ENCODE measurements around the gene SARDH. TPM values are rescaled to one million over a fixed set of nuclear protein-coding genes. Genes with fewer than 3 reads are reported as not detected.

Gene SARDH
- polyA plus RNA-seq, 3 donors, result not detected

- TF ChIP-seq CTCF (IDR thresholded peaks at IDR 0.05), result no peak
- H3K36me3 ChIP-seq (replicated peaks in 1 of 2; ENCODE audit: control insufficient read depth in 1 of 2, insufficient read depth in 2 of 2, low read length in 2 of 2), result peaks cover 51 to 97% of the 10 kb centered on the region in 2 donors
- no peak overlapping the region for H3K9ac ChIP-seq (ENCODE audit: insufficient read depth, low read length, poor library complexity, severe bottlenecking)
- peaks cover 11 to 23% of the 10 kb centered on the region in 2 donors for H3K9me3 ChIP-seq (replicated peaks in 1 of 2; ENCODE audit: control insufficient read depth in 1 of 2, insufficient read depth in 1 of 2, low read length in 2 of 2)
- no peak overlapping the region for H3K27ac ChIP-seq (ENCODE audit: low read depth in 1 of 2, low read length in 2 of 2)
- H3K4me2 ChIP-seq (replicated peaks; ENCODE audit: extremely low read depth, low read length, poor library complexity, severe bottlenecking), result no peak overlapping the region
- WGBS (ENCODE audit: insufficient coverage), result 92% methylated on average over 10 of the region's 15 CpGs
- H3K4me3 Mint-ChIP-seq, result no peak overlapping the region
- intact Hi-C loops (cut with micrococcal nuclease), result no loop called here
- no peaks in the 10 kb centered on the region for H3K27me3 ChIP-seq (ENCODE audit: control insufficient read depth in 2 of 2, insufficient read depth in 2 of 2, low read length in 2 of 2)
- H3K4me3 ChIP-seq (replicated peaks in 1 of 3; ENCODE audit: low read depth in 2 of 3, low read length in 3 of 3), result no peak overlapping the region
- H3K9me3 Mint-ChIP-seq, result peaks cover 17 to 24% (median 22%) of the 10 kb centered on the region in 7 donors
- peaks cover 72 to 86% of the 10 kb centered on the region in 2 donors for H3K36me3 Mint-ChIP-seq
- no peaks in the 10 kb centered on the region for H3K79me2 ChIP-seq (ENCODE audit: insufficient read depth, low read length)
- H3K27ac Mint-ChIP-seq, result no peak overlapping the region
- H3K4me1 ChIP-seq (ENCODE audit: control insufficient read depth in 1 of 2, insufficient read depth in 2 of 2, low read length in 2 of 2), result no peaks in the 10 kb centered on the region
- peaks cover 0 to 5% (median 1%) of the 10 kb centered on the region in 3 donors for H3K27me3 Mint-ChIP-seq (ENCODE audit: low read depth in 3 of 3)
- peak in 1 of 3 donors; percentile 2 for DNase-seq
- H3K4me1 Mint-ChIP-seq, result no peaks in the 10 kb centered on the region
- H2AFZ ChIP-seq (ENCODE audit: insufficient read depth, low read depth, low read length, poor library complexity, severe bottlenecking), result no peak overlapping the region
- H4K20me1 ChIP-seq (ENCODE audit: insufficient read depth, low read length), result no peaks in the 10 kb centered on the region
Observed at GRCh38 chr9:133768859-133769510, 30.8 kb upstream of the SARDH start.

GRCh38 chr9:133768371-133768858 lies 30.3 kb upstream of the SARDH start:
- no peaks in the 10 kb centered on the region for H3K27me3 ChIP-seq (ENCODE audit: control insufficient read depth in 2 of 2, insufficient read depth in 2 of 2, low read length in 2 of 2)
- H3K9me3 ChIP-seq (replicated peaks in 1 of 2; ENCODE audit: control insufficient read depth in 1 of 2, insufficient read depth in 1 of 2, low read length in 2 of 2), result peaks cover 11 to 19% of the 10 kb centered on the region in 2 donors
- H3K27ac ChIP-seq (ENCODE audit: low read depth in 1 of 2, low read length in 2 of 2), result no peak overlapping the region
- intact Hi-C loops (cut with micrococcal nuclease), result no loop called here
- H2AFZ ChIP-seq (ENCODE audit: insufficient read depth, low read depth, low read length, poor library complexity, severe bottlenecking), result no peak overlapping the region
- H3K4me3 ChIP-seq (replicated peaks in 1 of 3; ENCODE audit: low read depth in 2 of 3, low read length in 3 of 3), result no peak overlapping the region
- Mint-ChIP-seq H3K4me1 (no peaks in the 10 kb centered on the region), H3K27me3 (ENCODE audit: low read depth in 3 of 3) (peaks cover 0 to 5% (median 1%) of the 10 kb centered on the region in 3 donors), H3K4me3 (no peak overlapping the region), H3K36me3 (peaks cover 71 to 86% of the 10 kb centered on the region in 2 donors), H3K27ac (no peak overlapping the region), H3K9me3 (peaks cover 15 to 22% (median 20%) of the 10 kb centered on the region in 7 donors)
- no peak for TF ChIP-seq CTCF (IDR thresholded peaks at IDR 0.05)
- no peak for DNase-seq
- H3K9ac ChIP-seq (ENCODE audit: insufficient read depth, low read length, poor library complexity, severe bottlenecking), result no peak overlapping the region
- WGBS (ENCODE audit: insufficient coverage), result 99% methylated on average over 17 of the region's 17 CpGs
- no peak overlapping the region for H3K4me2 ChIP-seq (replicated peaks; ENCODE audit: extremely low read depth, low read length, poor library complexity, severe bottlenecking)
- H3K4me1 ChIP-seq (ENCODE audit: control insufficient read depth in 1 of 2, insufficient read depth in 2 of 2, low read length in 2 of 2), result no peaks in the 10 kb centered on the region
- H3K36me3 ChIP-seq (replicated peaks in 1 of 2; ENCODE audit: control insufficient read depth in 1 of 2, insufficient read depth in 2 of 2, low read length in 2 of 2), result peaks cover 55 to 97% of the 10 kb centered on the region in 2 donors
- H3K79me2 ChIP-seq (ENCODE audit: insufficient read depth, low read length), result no peaks in the 10 kb centered on the region
- no peaks in the 10 kb centered on the region for H4K20me1 ChIP-seq (ENCODE audit: insufficient read depth, low read length)
